T-cell (primary cell): Measurements from ENCODE around the gene MFSD8. TPM values are rescaled to one million over a fixed set of nuclear protein-coding genes. Genes with fewer than 3 reads are reported as not detected.
A peak's percentile ranks its signal among the peaks of the same experiment; 100 is the strongest.
"Not testable (repeated sequence)": the region's sequence is repeated elsewhere in the genome, so short reads cannot be mapped to it uniquely, and the experiment has no call there.

Experiments
- ATAC-seq, 4 experiments: fragments of 200-7000 bp in 3 of 4; fragments of 150-1000 bp in 1 of 4; cut with Tn5 transposase; replicated peaks in 1 of 4; 1 replicate in 3 of 4; 2 replicates in 1 of 4; pipeline ENCODE4 v1.10.0; 2021; ENCODE audit warnings: moderate library complexity in 3 of 4, mild to moderate bottlenecking in 2 of 4, moderate number of reproducible peaks in 1 of 4
- CTCF ChIA-PET, 2 donors: fragments of 300-600 bp; sonication (Branson Sonifier 250); formaldehyde crosslinking; loops; one replicate each; lab custom pipeline; 2022; ENCODE audit warnings: antibody characterized with exemption in 2 of 2; lab: Charles Lee
- POLR2A ChIA-PET, 2 donors: fragments of 300-600 bp; sonication (Branson Sonifier 250); formaldehyde crosslinking; loops; one replicate each; lab custom pipeline; 2022; ENCODE audit warnings: antibody characterized with exemption in 2 of 2; lab: Charles Lee
- DNase-seq, 35 experiments: peaks; one replicate each; pipeline versions ENCODE4 v3.0.0 to v3.0.0-alpha.2; 2013 to 2023
- H3K27ac ChIP-seq: one replicate; pipeline ENCODE4 v1.5.1; 2013; ENCODE audit warnings: low read length
- H3K27me3 ChIP-seq, 2 experiments: replicated peaks in 1 of 2; 1 replicate in 1 of 2; 2 replicates in 1 of 2; pipeline versions ENCODE4 v1.6.1 to v1.7.0; 2013; ENCODE audit warnings: low read length in 1 of 2, mixed read lengths in 1 of 2; ENCODE audit not compliant: control insufficient read depth in 2 of 2, insufficient read depth in 2 of 2; ENCODE audit errors: extremely low read depth in 1 of 2
- H3K36me3 ChIP-seq, 2 donors: 1 replicate in 1 of 2; 2 replicates in 1 of 2; pipeline versions ENCODE4 v1.6.1 to v1.7.0; 2013; ENCODE audit warnings: low read length in 1 of 2; ENCODE audit not compliant: control insufficient read depth in 2 of 2, insufficient read depth in 1 of 2; ENCODE audit errors: extremely low read depth in 1 of 2
- H3K4me1 ChIP-seq, 2 experiments: 1 replicate in 1 of 2; 2 replicates in 1 of 2; pipeline versions ENCODE4 v1.6.1 to v1.7.0; 2013; ENCODE audit warnings: low read length in 2 of 2, mixed read lengths in 1 of 2; ENCODE audit not compliant: insufficient read depth in 2 of 2, control insufficient read depth in 1 of 2; ENCODE audit errors: extremely low read depth in 1 of 2
- H3K4me3 ChIP-seq, 2 donors: 1 replicate in 1 of 2; 2 replicates in 1 of 2; pipeline versions ENCODE4 v1.5.1 to v1.7.0; 2013; ENCODE audit warnings: mild to moderate bottlenecking in 2 of 2, low read length in 1 of 2, moderate library complexity in 1 of 2; ENCODE audit not compliant: control insufficient read depth in 1 of 2; ENCODE audit errors: extremely low read depth in 1 of 2
- H3K9me3 ChIP-seq: 2 replicates; pipeline ENCODE4 v1.7.0; 2013
- H3K27ac Mint-ChIP-seq, 2 donors: one replicate each; pipeline ENCODE4 v1.8.0; 2020 to 2021; ENCODE audit warnings: mild to moderate bottlenecking in 2 of 2, mixed read lengths in 2 of 2
- H3K27me3 Mint-ChIP-seq, 2 donors: one replicate each; pipeline ENCODE4 v1.8.0; 2021 to 2022; ENCODE audit warnings: mixed read lengths in 2 of 2
- H3K36me3 Mint-ChIP-seq: one replicate; pipeline ENCODE4 v1.8.0; 2021; ENCODE audit warnings: mixed read lengths
- H3K4me1 Mint-ChIP-seq, 3 donors: one replicate each; pipeline ENCODE4 v1.8.0; 2020 to 2022; ENCODE audit warnings: mixed read lengths in 3 of 3, mild to moderate bottlenecking in 1 of 3
- H3K4me3 Mint-ChIP-seq, 3 donors: one replicate each; pipeline ENCODE4 v1.8.0; 2020 to 2022; ENCODE audit warnings: mild to moderate bottlenecking in 3 of 3, mixed read lengths in 3 of 3, moderate library complexity in 3 of 3
- H3K9me3 Mint-ChIP-seq, 3 donors: one replicate each; pipeline ENCODE4 v1.8.0; 2020 to 2022; ENCODE audit warnings: mixed read lengths in 3 of 3
- WGBS: methylation state at CpG from one replicate; pipeline ENCODE4 v1.1.5; 2013; ENCODE audit warnings: missing lambda C conversion rate; ENCODE audit not compliant: insufficient coverage; 5-methylcytosine and 5-hydroxymethylcytosine counted together
- total RNA-seq, 35 experiments: library from RNA in 6 of 35; stranded (reverse) in 6 of 35; fragments of 120-200 nt in 1 of 35; gene quantifications; one replicate each; pipeline versions ENCODE4 v1.2.1 to v1.2.4 and lab custom pipeline; 2013 to 2026

The MFSD8 gene
- total RNA-seq = 10 to 100 TPM; 27.0 to 39.7 (median 37.1) TPM
- 43.0 TPM for total RNA-seq (2013)
- total RNA-seq (lab: John Stamatoyannopoulos, UW) = 18.0 to 73.4 (median 32.4) reads per million in 29 experiments

GRCh38 chr4:127965062-127965802 lies at the start of gene MFSD8, which contains the start of gene ABHD18:
MFSD8 (minus strand) TSS chr4:127965173; CDS start chr4:127965133, 40 bp downstream.
ABHD18 (plus strand) TSS chr4:127965406; CDS start chr4:127982956, 17,550 bp downstream.
- DNase-seq = peak; percentile 96 to 100 (median 98)
- Histone ChIP-seq H3K27me3 (no peaks in the 10 kb centered on the region), H3K9me3 (no peaks in the 10 kb centered on the region), H3K4me3 (peak within 1 kb of the TSS; percentile 88 to 100), H3K4me1 (peaks cover 6 to 20% of the 10 kb centered on the region in 2 experiments), H3K36me3 (peaks cover 0 to 6% of the 10 kb centered on the region in 2 donors), H3K27ac (peak within 1 kb of the TSS; percentile 85)
- H3K4me1 Mint-ChIP-seq = peaks cover 49 to 53% (median 52%) of the 10 kb centered on the region in 3 donors
- no peaks in the 10 kb centered on the region for H3K9me3 Mint-ChIP-seq
- peaks cover 6% of the 10 kb centered on the region for H3K36me3 Mint-ChIP-seq
- no peaks in the 10 kb centered on the region for H3K27me3 Mint-ChIP-seq
- H3K27ac Mint-ChIP-seq = peak within 1 kb of the TSS; percentile 95 to 98
- ChIA-PET POLR2A (interaction anchor here (0.5 to 2.3 kb wide), 10 partner anchors 13 to 1128 kb away, joined by 3 to 9 read pairs (median 4); partner anchors contain the start of genes LARP1B (in 1 of the 2), PLK4 (in 1 of the 2) and SCLT1 (in 1 of the 2)), CTCF (interaction anchor here in 1 of 2 donors (0.5 to 1.4 kb wide), 5 partner anchors 8 to 240 kb away, joined by 3 to 4 read pairs (median 4); partner anchors contain the start of gene PLK4)
- peak within 1 kb of the TSS; percentile 95 to 97 (median 96) for H3K4me3 Mint-ChIP-seq
- ATAC-seq = peak; percentile 90 to 95 (median 94)
- under 1% methylated on average over 64 of the region's 69 CpGs for WGBS

DNA sequence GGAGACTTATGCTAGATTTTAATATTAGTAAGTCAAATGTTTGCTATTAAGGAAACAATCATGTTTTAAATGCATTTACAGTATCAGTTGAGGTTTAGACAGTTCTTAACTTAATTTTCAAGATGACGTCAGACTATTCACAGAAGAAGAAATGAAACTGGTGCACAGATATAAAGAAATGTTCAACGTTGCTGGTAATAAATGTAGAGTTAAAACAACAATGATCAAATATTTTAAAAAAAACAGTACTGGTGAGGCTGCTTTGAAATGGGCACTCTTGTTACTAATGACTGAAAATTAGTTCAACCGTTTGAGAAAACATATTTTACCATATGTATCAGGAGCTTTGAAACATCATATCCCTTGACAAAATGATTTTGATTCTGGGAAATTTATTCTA lies 44.5 kb upstream of the MFSD8 start:
- peaks cover 8 to 23% of the 10 kb centered on the region in 2 donors for H3K36me3 ChIP-seq
- Mint-ChIP-seq H3K27ac (no peak overlapping the region), H3K9me3 (no peaks in the 10 kb centered on the region), H3K4me1 (no peaks in the 10 kb centered on the region), H3K4me3 (no peak overlapping the region), H3K27me3 (no peaks in the 10 kb centered on the region), H3K36me3 (peaks cover 34% of the 10 kb centered on the region)
- H3K9me3 ChIP-seq = no peaks in the 10 kb centered on the region
- no peaks in the 10 kb centered on the region for H3K27me3 ChIP-seq
- CTCF ChIA-PET = no interaction called here
- no peak overlapping the region for H3K4me3 ChIP-seq
- no peaks in the 10 kb centered on the region for H3K4me1 ChIP-seq
- ATAC-seq (no peak), DNase-seq (no peak)
- H3K27ac ChIP-seq = no peak overlapping the region
- POLR2A ChIA-PET = no interaction called here
- no CpG with 5 or more reads among the region's 3 CpGs for WGBS

- peaks cover under 1 to 2% (median under 1%) of the 10 kb centered on the region in 3 donors for H3K4me1 Mint-ChIP-seq
- H3K36me3 ChIP-seq = peaks cover 0 to 16% of the 10 kb centered on the region in 2 donors
- H3K27ac Mint-ChIP-seq = no peak overlapping the region
- no peak overlapping the region for H3K27ac ChIP-seq
- no peaks in the 10 kb centered on the region for H3K27me3 ChIP-seq
- H3K4me3 Mint-ChIP-seq = no peak overlapping the region
- H3K4me1 ChIP-seq = no peaks in the 10 kb centered on the region
- ATAC-seq (no peak), DNase-seq (no peak)
- H3K36me3 Mint-ChIP-seq = peaks cover 26% of the 10 kb centered on the region
- H3K9me3 Mint-ChIP-seq = no peaks in the 10 kb centered on the region
- H3K9me3 ChIP-seq = no peaks in the 10 kb centered on the region
- WGBS = 80% methylated on average over 1 of the region's 5 CpGs
- no peaks in the 10 kb centered on the region for H3K27me3 Mint-ChIP-seq
- no peak overlapping the region for H3K4me3 ChIP-seq
- POLR2A ChIA-PET = no interaction called here
- CTCF ChIA-PET = interaction anchor here in 1 of 2 donors (0.6 kb wide), 1 partner anchor 62 kb away, joined by 3 read pairs; no protein-coding TSS in a partner anchor
Observed at GRCh38 chr4:128006592-128006991, 41.6 kb upstream of the MFSD8 start.

- Histone ChIP-seq H3K27me3 (no peaks in the 10 kb centered on the region), H3K4me1 (peaks cover 0 to 2% of the 10 kb centered on the region in 2 experiments), H3K27ac (no peak overlapping the region), H3K9me3 (peaks cover 2% of the 10 kb centered on the region), H3K4me3 (no peak overlapping the region), H3K36me3 (peaks cover 0 to 4% of the 10 kb centered on the region in 2 donors)
- WGBS = no CpG with 5 or more reads among the region's 8 CpGs
- H3K4me3 Mint-ChIP-seq = no peak overlapping the region
- H3K27me3 Mint-ChIP-seq = no peaks in the 10 kb centered on the region
- ATAC-seq = no peak
- H3K9me3 Mint-ChIP-seq = peaks cover 0 to 15% (median 14%) of the 10 kb centered on the region in 3 donors
- peaks cover 67% of the 10 kb centered on the region for H3K36me3 Mint-ChIP-seq
- peak overlapping the region in 1 of 2 donors; percentile 58 for H3K27ac Mint-ChIP-seq
- H3K4me1 Mint-ChIP-seq = peaks cover 22 to 26% (median 22%) of the 10 kb centered on the region in 3 donors
- ChIA-PET POLR2A (no interaction called here), CTCF (interaction anchor here in 1 of 2 donors (0.7 kb wide), 1 partner anchor 567 kb away, joined by 4 read pairs; no protein-coding TSS in a partner anchor)
- peak in 2 of 35 experiments; percentile 1 to 15 for DNase-seq
Observed at GRCh38 chr4:127997534-127998388, 32.8 kb upstream of the MFSD8 start.

GRCh38 chr4:127996521-127996920 lies 31.5 kb upstream of the MFSD8 start:
- H3K36me3 Mint-ChIP-seq = peaks cover 66% of the 10 kb centered on the region
- POLR2A ChIA-PET = not testable (repeated sequence)

More at GRCh38 chr4:127996521-127996920, 31.5 kb upstream of the MFSD8 start:
- Mint-ChIP-seq H3K4me1 (peaks cover 23 to 27% (median 24%) of the 10 kb centered on the region in 3 donors), H3K9me3 (peaks cover 0 to 15% (median 14%) of the 10 kb centered on the region in 3 donors)
- CTCF ChIA-PET, H3K4me3 Mint-ChIP-seq, H3K27me3 Mint-ChIP-seq, H3K27ac ChIP-seq, ATAC-seq, H3K9me3 ChIP-seq, H3K27ac Mint-ChIP-seq, DNase-seq, H3K4me1 ChIP-seq, H3K36me3 ChIP-seq, H3K27me3 ChIP-seq, H3K4me3 ChIP-seq: not testable (repeated sequence)
- 100% methylated on average over 3 of the region's 6 CpGs for WGBS
